ENCODE data around the gene KCNN3. TPM values are rescaled to one million over a fixed set of nuclear protein-coding genes. Genes with fewer than 3 reads are reported as not detected.

Gene KCNN3
- total and polyA plus RNA-seq, 2 of the 8 experiments (the other 6 are each of a cell fraction or from before 2014, with no cell fraction given), result 2.8 to 3.7 TPM

DNA sequence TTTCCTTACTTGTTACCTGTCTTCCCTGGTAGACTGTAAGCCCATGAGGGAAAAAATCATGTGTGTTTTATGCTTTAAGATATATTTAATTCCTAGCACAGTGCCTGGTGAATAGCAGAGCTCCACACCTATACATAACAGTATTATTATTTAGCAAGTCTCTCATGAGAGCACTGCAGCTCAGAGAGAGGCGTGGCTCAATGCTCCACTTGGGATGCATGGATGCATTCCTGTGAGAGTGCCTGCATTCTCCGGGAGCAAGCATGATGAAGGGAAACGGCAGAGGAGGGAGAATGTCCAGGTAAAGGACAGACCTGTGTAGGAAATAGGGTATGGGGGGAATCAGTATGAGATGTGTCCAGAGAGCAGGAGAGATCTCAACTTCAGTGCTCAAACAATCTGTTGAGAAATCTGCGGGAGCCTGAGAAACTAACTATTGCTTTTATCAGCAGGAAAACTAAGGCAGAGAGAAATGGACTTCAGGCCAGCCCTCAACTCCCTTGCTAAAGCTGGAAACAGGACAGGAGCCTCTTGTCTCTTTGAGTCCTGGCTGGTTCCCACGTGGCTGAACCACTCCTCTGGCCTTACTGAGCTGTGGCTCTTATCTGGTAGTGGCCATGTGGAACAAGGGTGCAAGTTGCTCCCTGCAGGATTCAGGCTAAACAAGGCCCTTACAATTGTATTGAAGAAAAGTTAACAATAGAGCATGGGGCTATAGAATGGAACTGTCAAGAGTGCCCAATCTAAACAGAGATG lies 113.1 kb downstream of the KCNN3 start (continued):
- TF ChIP-seq ZNF274 (IDR thresholded peaks at IDR 0.05; ENCODE audit: borderline replicate concordance, extremely low read depth, low read length), result no peak
- TF ChIP-seq TEAD4 (IDR thresholded peaks at IDR 0.05; ENCODE audit: low read depth, low read length), result no peak
- no peak for TF ChIP-seq NANOG (IDR thresholded peaks at IDR 0.05; ENCODE audit: insufficient read depth, low read depth, low read length, poor library complexity, severe bottlenecking)
- TF ChIP-seq SIX5 (IDR thresholded peaks at IDR 0.05; ENCODE audit: low read depth, low read length), result no peak
- no peak for TF ChIP-seq CBX5 (IDR thresholded peaks at IDR 0.05; ENCODE audit: low read depth, low read length)
